ENCODE data around the gene RCHY1. TPM values are rescaled to one million over a fixed set of nuclear protein-coding genes. Genes with fewer than 3 reads are reported as not detected.
A peak's percentile ranks its signal among the peaks of the same experiment; 100 is the strongest.

Gene RCHY1
- 23.1 TPM for polyA plus RNA-seq (2013, experiment 1 of 2)
- polyA plus RNA-seq (2013, experiment 2 of 2): 18.6 TPM

GRCh38 chr4:75514131-75514948, at the start of gene RCHY1, which contains the start of gene THAP6:
RCHY1 (minus strand) TSS chr4:75514403; CDS start chr4:75514286, 117 bp downstream.
THAP6 (plus strand) TSS chr4:75514473; CDS start chr4:75515453, 980 bp downstream.
- Histone ChIP-seq H2BK12ac (ENCODE audit: low read length) (no peak within 1 kb of the TSS), H3K36me3 (replicated peaks in 1 of 2; ENCODE audit: control insufficient read depth in 2 of 2, insufficient read depth in 2 of 2, low read length in 2 of 2) (peaks cover 6 to 33% of the 10 kb centered on the region in 2 donors), H3K4me1 (ENCODE audit: control insufficient read depth in 2 of 2, insufficient read depth in 1 of 2, low read depth in 1 of 2, low read length in 2 of 2) (peaks cover 6 to 13% of the 10 kb centered on the region in 2 donors), H2AK5ac (ENCODE audit: low read depth, low read length) (no peak within 1 kb of the TSS), H3K4me2 (ENCODE audit: insufficient read depth, low read length, poor library complexity, severe bottlenecking) (peak within 1 kb of the TSS; percentile 59), H4K8ac (ENCODE audit: low read depth, low read length) (no peak within 1 kb of the TSS), H3K27me3 (ENCODE audit: control insufficient read depth in 3 of 3, insufficient read depth in 3 of 3, low read depth in 1 of 3, low read length in 3 of 3) (no peaks in the 10 kb centered on the region), H2AFZ (ENCODE audit: low read length) (peak within 1 kb of the TSS; percentile 98), H3K23ac (ENCODE audit: low read depth, low read length, poor library complexity) (peak within 1 kb of the TSS; percentile 83), H3K4ac (ENCODE audit: low read length) (no peak within 1 kb of the TSS), H3K27ac (replicated peaks; ENCODE audit: low read length) (peak within 1 kb of the TSS; percentile 87), H3K4me3 (ENCODE audit: low read length in 2 of 2) (peak within 1 kb of the TSS; percentile 94 to 95), H2BK5ac (ENCODE audit: low read length) (peak within 1 kb of the TSS; percentile 76), H2BK120ac (ENCODE audit: low read depth, low read length) (no peak within 1 kb of the TSS), H3K14ac (ENCODE audit: low read length) (no peak within 1 kb of the TSS), H3K79me1 (ENCODE audit: low read depth, low read length) (no peaks in the 10 kb centered on the region), H3K9me3 (replicated peaks in 1 of 2; ENCODE audit: control insufficient read depth in 2 of 2, insufficient read depth in 1 of 2, low read depth in 1 of 2, low read length in 2 of 2) (peaks cover 0 to 12% of the 10 kb centered on the region in 2 donors), H3K18ac (ENCODE audit: low read length) (peak within 1 kb of the TSS; percentile 98), H2BK15ac (ENCODE audit: low read length) (no peak within 1 kb of the TSS), H3K9ac (ENCODE audit: low read depth, low read length, poor library complexity) (peak within 1 kb of the TSS; percentile 97), H4K91ac (ENCODE audit: low read depth, low read length, poor library complexity) (peak within 1 kb of the TSS; percentile 50)
- DNase-seq (ENCODE audit: low spot score): peak; percentile 90
- WGBS, 2 donors (ENCODE audit: extremely low coverage in 2 of 2, insufficient read length in 2 of 2, insufficient replicate concordance in 1 of 2): no CpG with 5 or more reads among the region's 61 CpGs

GRCh38 chr4:75561789-75562188, 47.6 kb upstream of the RCHY1 start:
- H3K9me3 ChIP-seq (replicated peaks in 1 of 2; ENCODE audit: control insufficient read depth in 2 of 2, insufficient read depth in 1 of 2, low read depth in 1 of 2, low read length in 2 of 2): no peaks in the 10 kb centered on the region
- peaks cover 0 to 2% of the 10 kb centered on the region in 2 donors for H3K4me1 ChIP-seq (ENCODE audit: control insufficient read depth in 2 of 2, insufficient read depth in 1 of 2, low read depth in 1 of 2, low read length in 2 of 2)
- no peak overlapping the region for H3K9ac ChIP-seq (ENCODE audit: low read depth, low read length, poor library complexity)
- H3K27me3 ChIP-seq (ENCODE audit: control insufficient read depth in 3 of 3, insufficient read depth in 3 of 3, low read depth in 1 of 3, low read length in 3 of 3): no peaks in the 10 kb centered on the region
- no peak overlapping the region for H3K4ac ChIP-seq (ENCODE audit: low read length)
- peak overlapping the region; percentile 39 for H2AFZ ChIP-seq (ENCODE audit: low read length)
- no peak overlapping the region for H2BK120ac ChIP-seq (ENCODE audit: low read depth, low read length)
- H3K4me2 ChIP-seq (ENCODE audit: insufficient read depth, low read length, poor library complexity, severe bottlenecking): no peak overlapping the region
- H3K36me3 ChIP-seq (replicated peaks in 1 of 2; ENCODE audit: control insufficient read depth in 2 of 2, insufficient read depth in 2 of 2, low read length in 2 of 2): no peaks in the 10 kb centered on the region
- no peak overlapping the region for H2BK15ac ChIP-seq (ENCODE audit: low read length)
- DNase-seq (ENCODE audit: low spot score): peak; percentile 37
- H2BK12ac ChIP-seq (ENCODE audit: low read length): no peak overlapping the region
- no peaks in the 10 kb centered on the region for H3K79me1 ChIP-seq (ENCODE audit: low read depth, low read length)
- H3K23ac ChIP-seq (ENCODE audit: low read depth, low read length, poor library complexity): no peak overlapping the region
- H4K8ac ChIP-seq (ENCODE audit: low read depth, low read length): no peak overlapping the region
- no peak overlapping the region for H3K18ac ChIP-seq (ENCODE audit: low read length)
- no peak overlapping the region for H2BK5ac ChIP-seq (ENCODE audit: low read length)
- H3K4me3 ChIP-seq (ENCODE audit: low read length in 2 of 2): no peak overlapping the region
- no peak overlapping the region for H2AK5ac ChIP-seq (ENCODE audit: low read depth, low read length)
- no CpG with 5 or more reads among the region's 8 CpGs for WGBS, 2 donors (ENCODE audit: extremely low coverage in 2 of 2, insufficient read length in 2 of 2, insufficient replicate concordance in 1 of 2)
- H4K91ac ChIP-seq (ENCODE audit: low read depth, low read length, poor library complexity): no peak overlapping the region
- H3K27ac ChIP-seq (replicated peaks; ENCODE audit: low read length): peak overlapping the region; percentile 52
- no peak overlapping the region for H3K14ac ChIP-seq (ENCODE audit: low read length)

- no peak overlapping the region for H3K18ac ChIP-seq (ENCODE audit: low read length)
- no peak overlapping the region for H3K4me2 ChIP-seq (ENCODE audit: insufficient read depth, low read length, poor library complexity, severe bottlenecking)
- no CpG with 5 or more reads among the region's 8 CpGs for WGBS, 2 donors (ENCODE audit: extremely low coverage in 2 of 2, insufficient read length in 2 of 2, insufficient replicate concordance in 1 of 2)
- no peak overlapping the region for H3K4ac ChIP-seq (ENCODE audit: low read length)
- H2AK5ac ChIP-seq (ENCODE audit: low read depth, low read length): no peak overlapping the region
- no peak overlapping the region for H4K91ac ChIP-seq (ENCODE audit: low read depth, low read length, poor library complexity)
- no peaks in the 10 kb centered on the region for H3K79me1 ChIP-seq (ENCODE audit: low read depth, low read length)
- DNase-seq (ENCODE audit: low spot score): no peak
- H3K14ac ChIP-seq (ENCODE audit: low read length): no peak overlapping the region
- no peak overlapping the region for H4K8ac ChIP-seq (ENCODE audit: low read depth, low read length)
- H2BK5ac ChIP-seq (ENCODE audit: low read length): no peak overlapping the region
- H3K9ac ChIP-seq (ENCODE audit: low read depth, low read length, poor library complexity): no peak overlapping the region
- no peaks in the 10 kb centered on the region for H3K36me3 ChIP-seq (replicated peaks in 1 of 2; ENCODE audit: control insufficient read depth in 2 of 2, insufficient read depth in 2 of 2, low read length in 2 of 2)
- no peaks in the 10 kb centered on the region for H3K27me3 ChIP-seq (ENCODE audit: control insufficient read depth in 3 of 3, insufficient read depth in 3 of 3, low read depth in 1 of 3, low read length in 3 of 3)
- no peaks in the 10 kb centered on the region for H3K9me3 ChIP-seq (replicated peaks in 1 of 2; ENCODE audit: control insufficient read depth in 2 of 2, insufficient read depth in 1 of 2, low read depth in 1 of 2, low read length in 2 of 2)
- peaks cover 3 to 6% of the 10 kb centered on the region in 2 donors for H3K4me1 ChIP-seq (ENCODE audit: control insufficient read depth in 2 of 2, insufficient read depth in 1 of 2, low read depth in 1 of 2, low read length in 2 of 2)
- H2BK12ac ChIP-seq (ENCODE audit: low read length): no peak overlapping the region
- H3K27ac ChIP-seq (replicated peaks; ENCODE audit: low read length): no peak overlapping the region
- no peak overlapping the region for H3K23ac ChIP-seq (ENCODE audit: low read depth, low read length, poor library complexity)
- no peak overlapping the region for H3K4me3 ChIP-seq (ENCODE audit: low read length in 2 of 2)
- H2BK15ac ChIP-seq (ENCODE audit: low read length): no peak overlapping the region
- H2AFZ ChIP-seq (ENCODE audit: low read length): no peak overlapping the region
- no peak overlapping the region for H2BK120ac ChIP-seq (ENCODE audit: low read depth, low read length)
These were observed 43.5 kb upstream of the RCHY1 start for GRCh38 chr4:75557696-75558095.
